ENCODE data around the gene BEND6. TPM values are rescaled to one million over a fixed set of nuclear protein-coding genes. Genes with fewer than 3 reads are reported as not detected.

BEND6 gene
- total and polyA plus RNA-seq, 7 donors = 0.14 to 1.1 (median 0.30) TPM

GRCh38 chr6:56958481-56958880, 3.6 kb downstream of the BEND6 start:
- H3K27me3 ChIP-seq (ENCODE audit: insufficient read depth in 3 of 3, low read length in 2 of 3) = no peaks in the 10 kb centered on the region
- ATAC-seq (no peak), DNase-seq (no peak)
- peaks cover 7% of the 10 kb centered on the region for H3K4me1 ChIP-seq
- no peak overlapping the region for H3K4me3 ChIP-seq
- H3K9me3 ChIP-seq = no peaks in the 10 kb centered on the region
- intact Hi-C loops (cut with DNase I) = loop anchor here in 1 of 2 donors (5.0 kb wide), 1 partner anchor 64 kb away; no protein-coding TSS in a partner anchor
- 63 to 86% (median 65%) methylated on average over 3 of the region's 3 CpGs for WGBS, 3 donors
- no peak overlapping the region for H3K27ac ChIP-seq
- TF ChIP-seq CTCF (IDR thresholded peaks at IDR 0.05) = no peak
- H3K36me3 ChIP-seq (ENCODE audit: insufficient read depth in 1 of 2, low read depth in 1 of 2) = no peaks in the 10 kb centered on the region

GRCh38 chr6:56959094-56959493, 4.2 kb downstream of the BEND6 start:
- TF ChIP-seq CTCF (IDR thresholded peaks at IDR 0.05) = no peak
- intact Hi-C loops (cut with DNase I) = loop anchor here in 1 of 2 donors (5.0 kb wide), 1 partner anchor 63 kb away; no protein-coding TSS in a partner anchor

GRCh38 chr6:56959938-56960337, 5.0 kb downstream of the BEND6 start:
- no peak overlapping the region for H3K27ac ChIP-seq
- WGBS, 3 donors = 73 to 83% (median 74%) methylated on average over 4 of the region's 4 CpGs
- H3K9me3 ChIP-seq = no peaks in the 10 kb centered on the region

More at GRCh38 chr6:56959094-56959493, 4.2 kb downstream of the BEND6 start:
- peaks cover 7% of the 10 kb centered on the region for H3K4me1 ChIP-seq
- no peak overlapping the region for H3K4me3 ChIP-seq
- no peaks in the 10 kb centered on the region for H3K36me3 ChIP-seq (ENCODE audit: insufficient read depth in 1 of 2, low read depth in 1 of 2)
- H3K27ac ChIP-seq = no peak overlapping the region
- ATAC-seq (no peak), DNase-seq (no peak)
- no peaks in the 10 kb centered on the region for H3K9me3 ChIP-seq
- no peaks in the 10 kb centered on the region for H3K27me3 ChIP-seq (ENCODE audit: insufficient read depth in 3 of 3, low read length in 2 of 3)

GRCh38 chr6:56961151-56961550, 6.2 kb downstream of the BEND6 start:
- Histone ChIP-seq H3K27me3 (ENCODE audit: insufficient read depth in 3 of 3, low read length in 2 of 3) (no peaks in the 10 kb centered on the region), H3K36me3 (ENCODE audit: insufficient read depth in 1 of 2, low read depth in 1 of 2) (no peaks in the 10 kb centered on the region), H3K4me3 (no peak overlapping the region), H3K27ac (no peak overlapping the region), H3K4me1 (no peaks in the 10 kb centered on the region), H3K9me3 (no peaks in the 10 kb centered on the region)
- TF ChIP-seq CTCF (IDR thresholded peaks at IDR 0.05) = no peak
- DNase-seq (no peak), ATAC-seq (no peak)
- intact Hi-C loops (cut with DNase I) = no loop called here
- 57 to 67% (median 65%) methylated on average over 2 of the region's 2 CpGs for WGBS, 3 donors

More at GRCh38 chr6:56959938-56960337, 5.0 kb downstream of the BEND6 start:
- Histone ChIP-seq H3K27me3 (ENCODE audit: insufficient read depth in 3 of 3, low read length in 2 of 3) (no peaks in the 10 kb centered on the region), H3K4me1 (peaks cover 7% of the 10 kb centered on the region), H3K4me3 (no peak overlapping the region), H3K36me3 (ENCODE audit: insufficient read depth in 1 of 2, low read depth in 1 of 2) (no peaks in the 10 kb centered on the region)
- no peak for TF ChIP-seq CTCF (IDR thresholded peaks at IDR 0.05)
- no peak for ATAC-seq
- intact Hi-C loops (cut with DNase I) = loop anchor here in 1 of 2 donors (5.0 kb wide), 1 partner anchor 62 kb away; no protein-coding TSS in a partner anchor
- no peak for DNase-seq

GRCh38 chr6:56962441-56962840, 7.5 kb downstream of the BEND6 start:
- Histone ChIP-seq H3K9me3 (no peaks in the 10 kb centered on the region), H3K4me1 (no peaks in the 10 kb centered on the region), H3K27ac (no peak overlapping the region), H3K4me3 (no peak overlapping the region), H3K36me3 (ENCODE audit: insufficient read depth in 1 of 2, low read depth in 1 of 2) (no peaks in the 10 kb centered on the region), H3K27me3 (ENCODE audit: insufficient read depth in 3 of 3, low read length in 2 of 3) (no peaks in the 10 kb centered on the region)
- WGBS, 3 donors = 84 to 95% (median 88%) methylated on average over 2 of the region's 2 CpGs
- DNase-seq = no peak
- ATAC-seq = no peak
- intact Hi-C loops (cut with DNase I) = no loop called here
- no peak for TF ChIP-seq CTCF (IDR thresholded peaks at IDR 0.05)

Data from psoas muscle (tissue), 8 donors.